Gastrocnemius medialis (tissue), 4 donors: Measurements from ENCODE around the gene OTUB1. TPM values are rescaled to one million over a fixed set of nuclear protein-coding genes. Genes with fewer than 3 reads are reported as not detected.

Experiments
- ATAC-seq, 2 donors: fragments of 150-250 bp; one replicate each; pipeline ENCODE4 v1.9.1; 2016
- DNase-seq, 2 donors: peaks; one replicate each; pipeline ENCODE4 v3.0.0-alpha.2; 2019
- H3K27ac ChIP-seq, 4 donors: fragments of 200-600 bp; sonication (generic); 1 replicate in 1 of 4; 2 replicates in 3 of 4; pipeline ENCODE4 v1.5.1; 2016 to 2018; ENCODE audit warnings: mild to moderate bottlenecking in 2 of 4, moderate library complexity in 1 of 4
- H3K27me3 ChIP-seq, 3 donors: fragments of 200-600 bp; sonication (generic) in 2 of 3; 1 replicate in 1 of 3; 2 replicates in 2 of 3; pipeline versions ENCODE4 v1.5.1 to v1.6.0; 2016 to 2019; ENCODE audit warnings: mild to moderate bottlenecking in 1 of 3, moderate library complexity in 1 of 3
- H3K36me3 ChIP-seq, 2 donors: fragments of 200-600 bp; sonication (generic) in 1 of 2; one replicate each; pipeline ENCODE4 v1.5.1; 2017 to 2018
- H3K4me1 ChIP-seq, 2 donors: fragments of 200-600 bp; sonication (generic) in 1 of 2; one replicate each; pipeline ENCODE4 v1.5.1; 2016 to 2017; ENCODE audit warnings: mild to moderate bottlenecking in 2 of 2
- H3K4me3 ChIP-seq, 4 donors: fragments of 200-600 bp; sonication (generic) in 3 of 4; 1 replicate in 1 of 4; 2 replicates in 3 of 4; pipeline ENCODE4 v1.5.1; 2016 to 2019; ENCODE audit warnings: mild to moderate bottlenecking in 2 of 4
- H3K9me3 ChIP-seq, 3 donors: fragments of 200-600 bp; sonication (generic) in 2 of 3; 1 replicate in 1 of 3; 2 replicates in 2 of 3; pipeline ENCODE4 v1.5.1; 2016 to 2019
- POLR2A ChIP-seq, 2 donors: fragments of 450-650 bp; IDR thresholded peaks; one replicate each; pipeline ENCODE4 v1.6.1; 2017; ENCODE audit warnings: antibody characterized with exemption in 2 of 2, mild to moderate bottlenecking in 2 of 2, moderate library complexity in 2 of 2
- in situ Hi-C, 4 donors: fragments of 200-750 bp; cut with MboI; loops; one replicate each; pipeline versions ENCODE4 v1.15.0 to v1.8.0; 2017; ENCODE audit warnings: low sequenced_read_pairs in 4 of 4
- intact Hi-C: fragments of 100-400 bp; cut with DNase I; formaldehyde crosslinking; loops from one replicate; pipeline ENCODE4 v1.15.1; 2023; ENCODE audit warnings: low total_unique reads
- total RNA-seq, 4 donors: library from RNA; depleted of rRNA; stranded (reverse); fragments of >200 nt; gene quantifications; one replicate each; pipeline versions ENCODE4 v1.1.0 to v1.2.3, GENCODE V29; 2016
- TF ChIP-seq, protein P1 (sequence below), 5 experiments: fragments of 450-650 bp in 3 of 5; fragments of 200-600 bp in 2 of 5; sonication (generic) in 2 of 5; IDR thresholded peaks in 4 of 5; conservative IDR thresholded peaks in 1 of 5; 1 replicate in 4 of 5; 2 replicates in 1 of 5; pipeline ENCODE4 v1.5.1; 2016 to 2019; ENCODE audit warnings: antibody characterized with exemption in 5 of 5, mild to moderate bottlenecking in 3 of 5, moderate library complexity in 3 of 5

Gene OTUB1
- total RNA-seq, 4 donors from 2014 or later = 48.0 to 70.3 (median 59.5) TPM

DNA sequence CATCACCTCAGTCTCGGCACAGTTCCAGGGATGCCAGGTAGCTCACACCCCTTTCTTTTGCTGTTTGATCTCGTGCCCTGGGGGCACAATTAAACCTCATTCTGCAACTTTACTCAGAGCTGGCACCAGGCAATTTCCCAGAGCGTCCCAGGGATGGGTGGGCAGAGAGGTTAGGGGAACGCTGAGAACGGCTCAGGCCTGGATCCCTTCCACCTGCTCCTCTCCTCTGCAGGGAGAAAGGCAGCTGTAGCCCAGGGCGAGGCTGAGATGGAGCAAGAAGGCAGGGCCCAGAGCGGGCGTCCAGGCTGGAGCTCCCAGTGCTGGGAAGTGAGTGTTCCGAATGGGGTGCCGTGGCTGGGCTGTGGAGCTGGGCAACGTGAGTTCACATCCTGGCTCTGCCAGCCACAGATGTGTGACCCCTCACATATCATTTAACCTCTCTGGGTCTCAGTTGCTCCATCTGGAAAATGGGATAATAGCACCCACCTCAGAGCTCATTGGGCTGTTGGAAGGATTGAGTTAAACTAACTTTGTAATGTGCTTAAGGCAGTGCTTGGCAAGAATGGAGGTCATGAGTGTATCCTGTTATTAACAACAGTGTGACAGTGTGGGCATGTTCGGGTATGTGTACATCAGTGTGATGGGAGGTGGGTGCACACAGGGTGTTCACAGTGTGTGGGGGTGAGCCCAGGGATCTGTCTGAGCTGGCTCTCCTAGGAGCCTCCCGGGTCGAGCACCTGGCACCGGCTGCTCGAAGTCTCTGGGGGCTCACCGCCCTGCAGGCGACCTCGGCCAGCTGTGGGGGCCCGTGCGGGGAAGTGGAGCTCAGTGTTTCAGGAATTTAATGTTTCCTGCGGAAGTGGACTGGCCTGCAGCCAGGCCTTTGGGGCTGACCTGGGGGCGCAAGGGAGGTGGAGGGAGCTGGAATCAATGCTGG lies 15.5 kb downstream of the OTUB1 start:
- Histone ChIP-seq H3K4me3 (no peak overlapping the region), H3K4me1 (peaks cover 18 to 23% of the 10 kb centered on the region in 2 donors), H3K9me3 (no peaks in the 10 kb centered on the region), H3K27me3 (no peaks in the 10 kb centered on the region), H3K27ac (no peak overlapping the region), H3K36me3 (peaks cover 0 to 16% of the 10 kb centered on the region in 2 donors)
- intact Hi-C loops (no loop called here), in situ Hi-C loops (loop anchor here in 2 of 4 donors (5.0 kb wide), 1 partner anchor 146 kb away; no protein-coding TSS in a partner anchor)
- TF ChIP-seq, protein P1, sequence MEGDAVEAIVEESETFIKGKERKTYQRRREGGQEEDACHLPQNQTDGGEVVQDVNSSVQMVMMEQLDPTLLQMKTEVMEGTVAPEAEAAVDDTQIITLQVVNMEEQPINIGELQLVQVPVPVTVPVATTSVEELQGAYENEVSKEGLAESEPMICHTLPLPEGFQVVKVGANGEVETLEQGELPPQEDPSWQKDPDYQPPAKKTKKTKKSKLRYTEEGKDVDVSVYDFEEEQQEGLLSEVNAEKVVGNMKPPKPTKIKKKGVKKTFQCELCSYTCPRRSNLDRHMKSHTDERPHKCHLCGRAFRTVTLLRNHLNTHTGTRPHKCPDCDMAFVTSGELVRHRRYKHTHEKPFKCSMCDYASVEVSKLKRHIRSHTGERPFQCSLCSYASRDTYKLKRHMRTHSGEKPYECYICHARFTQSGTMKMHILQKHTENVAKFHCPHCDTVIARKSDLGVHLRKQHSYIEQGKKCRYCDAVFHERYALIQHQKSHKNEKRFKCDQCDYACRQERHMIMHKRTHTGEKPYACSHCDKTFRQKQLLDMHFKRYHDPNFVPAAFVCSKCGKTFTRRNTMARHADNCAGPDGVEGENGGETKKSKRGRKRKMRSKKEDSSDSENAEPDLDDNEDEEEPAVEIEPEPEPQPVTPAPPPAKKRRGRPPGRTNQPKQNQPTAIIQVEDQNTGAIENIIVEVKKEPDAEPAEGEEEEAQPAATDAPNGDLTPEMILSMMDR (IDR thresholded peaks at IDR 0.05 in 4 of 5, conservative IDR thresholded peaks at IDR 0.05 in 1 of 5) = no peak
- no peak for DNase-seq
- no peak for ATAC-seq

DNA sequence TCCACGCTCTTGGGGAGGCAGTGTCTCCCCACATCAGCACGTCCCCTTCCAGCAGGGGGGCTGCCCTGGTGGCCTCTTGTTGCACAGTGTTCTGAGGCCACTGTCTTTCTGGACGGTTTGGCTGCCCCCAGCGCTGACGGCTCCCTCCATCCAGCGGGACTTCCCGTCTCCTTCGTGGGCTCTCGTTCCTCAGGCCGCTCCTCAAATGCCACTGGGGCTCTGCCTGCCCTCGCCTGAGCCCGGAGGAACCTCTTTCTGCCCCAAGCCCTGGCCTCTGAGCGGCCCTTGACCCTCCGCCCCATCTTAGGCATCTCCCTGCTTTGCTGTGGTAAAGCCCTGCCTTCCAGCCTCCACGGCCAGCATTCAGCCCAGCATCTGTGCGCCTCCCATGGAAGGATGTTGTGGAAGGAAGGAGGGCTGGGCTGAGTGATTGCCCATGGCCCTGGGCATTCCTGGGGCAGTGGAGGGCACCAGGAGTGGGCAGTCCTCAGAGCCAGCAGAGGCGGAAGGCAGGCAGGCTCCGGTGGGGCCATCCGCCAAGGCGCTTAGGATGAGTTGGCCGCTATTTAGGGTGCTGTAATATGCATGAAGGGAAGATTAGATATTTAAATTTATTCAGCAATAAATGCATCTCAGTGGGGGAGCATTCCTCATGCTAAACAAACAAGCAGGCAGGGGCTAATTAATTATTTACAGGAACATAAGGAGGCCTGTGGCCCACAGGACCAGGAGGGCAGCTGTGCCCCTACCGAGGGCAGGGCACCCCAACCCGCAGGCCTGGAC lies 17.8 kb downstream of the OTUB1 start:
- H3K36me3 ChIP-seq = no peaks in the 10 kb centered on the region
- no peak overlapping the region for H3K4me3 ChIP-seq
- in situ Hi-C loops = loop anchor here in 2 of 4 donors (5.0 kb wide), 1 partner anchor 143 kb away; no protein-coding TSS in a partner anchor
- DNase-seq = no peak
- peaks cover 28 to 29% of the 10 kb centered on the region in 2 donors for H3K4me1 ChIP-seq
- TF ChIP-seq POLR2A (IDR thresholded peaks at IDR 0.05) = no peak
- TF ChIP-seq, protein P1 (IDR thresholded peaks at IDR 0.05 in 4 of 5, conservative IDR thresholded peaks at IDR 0.05 in 1 of 5) = no peak
- intact Hi-C loops = no loop called here
- no peak for ATAC-seq
- H3K27ac ChIP-seq = no peak overlapping the region
- no peaks in the 10 kb centered on the region for H3K27me3 ChIP-seq
- no peaks in the 10 kb centered on the region for H3K9me3 ChIP-seq

DNA sequence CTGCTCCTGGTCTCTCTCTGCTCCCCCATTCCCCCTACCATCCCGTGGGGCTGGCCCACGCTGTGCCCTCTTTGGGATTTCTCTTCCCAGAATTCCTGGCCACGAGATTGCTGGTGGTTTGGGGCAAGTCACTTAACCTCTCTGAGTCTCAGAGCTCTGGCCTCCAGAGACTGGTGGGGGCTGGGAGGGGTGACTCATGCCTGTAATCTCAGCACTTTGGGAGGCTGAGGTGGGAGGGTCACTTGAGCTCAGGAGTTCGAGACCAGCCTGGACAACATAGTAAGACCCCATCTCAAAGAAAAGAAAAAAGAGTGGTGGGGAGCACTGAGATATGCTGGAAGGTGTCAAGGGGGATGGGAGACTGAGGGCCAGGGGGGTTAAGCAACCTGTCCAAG lies 18.3 kb downstream of the OTUB1 start:
- no peak for ATAC-seq
- H3K27me3 ChIP-seq = no peaks in the 10 kb centered on the region
- intact Hi-C loops (no loop called here), in situ Hi-C loops (loop anchor here in 2 of 4 donors (5.0 kb wide), 1 partner anchor 143 kb away; no protein-coding TSS in a partner anchor)
- TF ChIP-seq, protein P1 (IDR thresholded peaks at IDR 0.05 in 4 of 5, conservative IDR thresholded peaks at IDR 0.05 in 1 of 5) = no peak
- no peak for TF ChIP-seq POLR2A (IDR thresholded peaks at IDR 0.05)
- H3K4me3 ChIP-seq = no peak overlapping the region
- no peaks in the 10 kb centered on the region for H3K9me3 ChIP-seq
- H3K36me3 ChIP-seq = no peaks in the 10 kb centered on the region
- H3K27ac ChIP-seq = no peak overlapping the region
- H3K4me1 ChIP-seq = peaks cover 27 to 28% of the 10 kb centered on the region in 2 donors
- no peak for DNase-seq

DNA sequence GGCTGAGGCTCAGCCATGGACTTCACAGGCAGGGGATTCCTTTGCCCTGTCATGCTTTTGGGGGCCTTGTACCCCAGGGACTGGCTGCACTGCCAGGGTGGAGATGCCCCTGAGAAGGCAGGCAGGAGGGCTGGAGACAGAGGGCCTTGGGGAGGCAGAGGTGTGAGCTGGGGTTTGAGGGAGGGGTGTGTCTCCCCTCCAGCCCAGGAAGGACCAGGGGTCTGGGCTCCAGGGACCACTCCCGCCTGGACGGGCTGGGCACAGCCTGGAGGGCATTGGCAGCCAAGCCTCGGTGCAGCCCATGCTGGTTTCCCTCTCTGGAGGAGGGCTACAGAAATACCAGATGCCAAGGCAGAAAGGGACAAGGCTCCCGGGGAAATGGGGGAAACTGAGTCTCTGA lies 19.5 kb downstream of the OTUB1 start:
- in situ Hi-C loops = no loop called here
- no peaks in the 10 kb centered on the region for H3K27me3 ChIP-seq
- intact Hi-C loops = no loop called here

More for the DNA sequence above, 19.5 kb downstream of the OTUB1 start:
- TF ChIP-seq POLR2A (IDR thresholded peaks at IDR 0.05) = no peak
- TF ChIP-seq, protein P1 (IDR thresholded peaks at IDR 0.05 in 4 of 5, conservative IDR thresholded peaks at IDR 0.05 in 1 of 5) = no peak
- Histone ChIP-seq H3K27ac (no peak overlapping the region), H3K4me3 (no peak overlapping the region), H3K4me1 (peaks cover 20 to 22% of the 10 kb centered on the region in 2 donors), H3K36me3 (no peaks in the 10 kb centered on the region), H3K9me3 (no peaks in the 10 kb centered on the region)
- DNase-seq (no peak), ATAC-seq (no peak)
